ACHN (cell line): ENCODE measurements around the gene HOATZ.

Experiments used
- DNase-seq: peaks from one replicate; pipeline ENCODE4 v3.0.0-alpha.2; 2015
- in situ Hi-C: cut with HindIII; loops from 2 replicates; pipeline ENCODE4 v1.10.0; 2017; ENCODE audit warnings: low sequenced_read_pairs, low pct_ligation_motif_present, low pct_unique_long_range_greater_than_20kb

Gene HOATZ

GRCh38 chr11:111515591-111515990, 1.0 kb downstream of the HOATZ start:
- DNase-seq, result no peak
- in situ Hi-C loops, result no loop called here

- in situ Hi-C loops, result no loop called here
- no peak for DNase-seq
Measured at GRCh38 chr11:111518668-111519067, 4.1 kb downstream of the HOATZ start.

- peak; percentile 74 for DNase-seq
- in situ Hi-C loops, result no loop called here
Measured at GRCh38 chr11:111520560-111520959, 6.0 kb downstream of the HOATZ start.

- no peak for DNase-seq
- in situ Hi-C loops, result no loop called here
Measured at GRCh38 chr11:111521135-111521534, 6.6 kb downstream of the HOATZ start.

GRCh38 chr11:111522426-111522825, 7.8 kb downstream of the HOATZ start:
- no peak for DNase-seq
- in situ Hi-C loops, result no loop called here

GRCh38 chr11:111523343-111523742, 8.8 kb downstream of the HOATZ start:
- no peak for DNase-seq
- in situ Hi-C loops, result no loop called here

GRCh38 chr11:111524056-111524455, 9.5 kb downstream of the HOATZ start:
- DNase-seq, result no peak
- in situ Hi-C loops, result no loop called here

GRCh38 chr11:111525456-111525855, 10.9 kb downstream of the HOATZ start:
- in situ Hi-C loops, result no loop called here
- no peak for DNase-seq

GRCh38 chr11:111526501-111526900, 11.9 kb downstream of the HOATZ start:
- in situ Hi-C loops, result no loop called here
- peak; percentile 69 for DNase-seq

- in situ Hi-C loops, result no loop called here
Measured at GRCh38 chr11:111527279-111527678, 12.7 kb downstream of the HOATZ start.

GRCh38 chr11:111528557-111528956, 14.0 kb downstream of the HOATZ start:
- peak; percentile 32 for DNase-seq
- in situ Hi-C loops, result no loop called here

More at GRCh38 chr11:111527279-111527678, 12.7 kb downstream of the HOATZ start:
- DNase-seq, result no peak

- in situ Hi-C loops, result no loop called here
- no peak for DNase-seq
Measured at GRCh38 chr11:111530091-111530490, 15.5 kb downstream of the HOATZ start.

GRCh38 chr11:111531136-111531535, 16.6 kb downstream of the HOATZ start:
- no peak for DNase-seq
- in situ Hi-C loops, result no loop called here

- peak; percentile 92 for DNase-seq
- in situ Hi-C loops, result no loop called here
Measured at GRCh38 chr11:111531687-111532364, 17.2 kb downstream of the HOATZ start.

GRCh38 chr11:111532365-111532709, 17.8 kb downstream of the HOATZ start:
- DNase-seq, result no peak
- in situ Hi-C loops, result no loop called here

- in situ Hi-C loops, result no loop called here
- DNase-seq, result no peak
Measured at GRCh38 chr11:111535281-111535680, 20.7 kb downstream of the HOATZ start.

- in situ Hi-C loops, result no loop called here
- DNase-seq, result no peak
Measured at GRCh38 chr11:111537336-111537860, 22.8 kb downstream of the HOATZ start.

- in situ Hi-C loops, result no loop called here
- no peak for DNase-seq
Measured at GRCh38 chr11:111538407-111539114, 24.0 kb downstream of the HOATZ start.

- peak; percentile 16 for DNase-seq
- in situ Hi-C loops, result no loop called here
Measured at GRCh38 chr11:111539426-111540113, 25.0 kb downstream of the HOATZ start.
